GM15510 (cell line): Measurements from ENCODE around the gene CSK.

Experiments
- POLR2A ChIP-seq: IDR thresholded peaks from 3 replicates; pipeline ENCODE4 v1.6.1; 2011; ENCODE audit warnings: borderline replicate concordance; ENCODE audit not compliant: insufficient read length; ENCODE audit errors: extremely low read depth

CSK gene

GRCh38 chr15:74850393-74850792, 68.5 kb downstream of the CSK start:
- TF ChIP-seq POLR2A = no peak

GRCh38 chr15:74851960-74852359, 70.1 kb downstream of the CSK start:
- TF ChIP-seq POLR2A = no peak
